ENCODE results near the gene ADSS1. TPM values are rescaled to one million over a fixed set of nuclear protein-coding genes. Genes with fewer than 3 reads are reported as not detected.

The ADSS1 gene
- total RNA-seq, 1 experiment from 2014 or later, result 0.52 TPM

DNA sequence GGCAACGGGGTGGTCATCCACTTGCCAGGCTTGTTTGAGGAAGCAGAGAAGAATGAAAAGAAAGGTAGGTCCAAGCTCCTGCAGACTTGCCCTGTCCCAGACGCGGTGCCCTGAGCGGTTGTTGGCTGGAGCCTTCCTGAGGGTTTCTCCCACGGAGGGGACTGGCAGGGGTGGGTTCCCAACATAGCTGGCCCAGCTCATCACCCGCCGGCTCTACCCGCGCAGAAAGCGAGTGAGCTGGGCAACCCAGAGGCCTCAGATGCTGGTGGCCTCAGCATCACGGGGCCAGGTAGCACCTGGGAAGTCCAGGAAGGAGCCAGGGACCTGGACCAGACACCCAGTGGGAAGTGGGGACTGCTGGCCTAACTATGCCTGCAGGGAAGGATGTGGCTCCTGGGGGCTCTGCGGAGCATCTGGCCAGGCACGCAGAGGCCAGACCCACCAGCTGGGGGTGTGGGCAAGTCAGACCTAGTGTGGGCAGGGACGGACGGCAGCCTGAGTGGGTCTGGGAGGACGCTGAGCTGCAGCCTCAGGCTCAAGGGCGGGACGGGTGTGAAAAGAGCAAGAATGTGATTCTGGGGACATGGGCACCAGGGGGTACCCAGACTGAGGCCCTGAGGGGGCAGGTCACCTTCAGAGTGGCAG lies 14.5 kb downstream of the ADSS1 start:
- Histone ChIP-seq H3K4me3 (ENCODE audit: low read depth, low read length, poor library complexity, severe bottlenecking) (no peak overlapping the region), H3K4me1 (ENCODE audit: insufficient read depth, low read length, poor library complexity, severe bottlenecking) (no peaks in the 10 kb centered on the region), H3K27me3 (replicated peaks; ENCODE audit: insufficient read depth, low read depth, low read length, poor library complexity) (no peaks in the 10 kb centered on the region), H3K36me3 (ENCODE audit: insufficient read depth, low read length, poor library complexity, severe bottlenecking) (no peaks in the 10 kb centered on the region), H3K9me3 (ENCODE audit: low read depth, low read length, poor library complexity, severe bottlenecking) (no peaks in the 10 kb centered on the region), H3K27ac (ENCODE audit: low read depth, low read length, poor library complexity, severe bottlenecking) (no peak overlapping the region)
- BruUV-seq (replicated peaks), result no TSS peak
- no peak for TF ChIP-seq EZH2 (IDR thresholded peaks at IDR 0.05; ENCODE audit: borderline replicate concordance, low read depth, low read length, poor library complexity, severe bottlenecking)
- POLR2A ChIA-PET (ENCODE audit: low non-redundant PET), result no interaction called here
- CTCF ChIA-PET, result no interaction called here
- DNase-seq (ENCODE audit: low spot score), result no peak
- intact Hi-C loops (cut with micrococcal nuclease; ENCODE audit: unreplicated experiment), result no loop called here

DNA sequence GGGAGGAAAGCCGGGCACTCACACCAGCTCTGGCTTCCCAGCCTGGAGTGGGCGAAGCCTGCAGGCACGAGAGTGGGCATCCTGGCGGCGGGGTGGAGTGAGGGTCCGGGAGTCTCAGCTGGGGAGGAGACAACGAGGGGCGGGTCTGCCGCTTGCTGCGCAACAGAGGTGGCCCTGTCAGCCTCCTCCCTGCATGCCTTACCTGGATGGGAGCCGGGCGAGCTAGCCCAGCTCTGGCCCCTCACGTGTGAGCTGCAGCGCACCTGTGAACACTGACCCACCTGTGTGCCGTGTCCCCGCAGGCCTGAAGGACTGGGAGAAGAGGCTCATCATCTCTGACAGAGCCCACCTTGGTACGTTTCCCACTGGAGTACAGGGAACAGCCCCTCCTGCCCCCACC lies 15.0 kb downstream of the ADSS1 start:
- intact Hi-C loops (cut with micrococcal nuclease; ENCODE audit: unreplicated experiment), result no loop called here
- Histone ChIP-seq H3K9me3 (ENCODE audit: low read depth, low read length, poor library complexity, severe bottlenecking) (no peaks in the 10 kb centered on the region), H3K4me3 (ENCODE audit: low read depth, low read length, poor library complexity, severe bottlenecking) (no peak overlapping the region), H3K36me3 (ENCODE audit: insufficient read depth, low read length, poor library complexity, severe bottlenecking) (no peaks in the 10 kb centered on the region), H3K27me3 (replicated peaks; ENCODE audit: insufficient read depth, low read depth, low read length, poor library complexity) (no peaks in the 10 kb centered on the region), H3K27ac (ENCODE audit: low read depth, low read length, poor library complexity, severe bottlenecking) (no peak overlapping the region), H3K4me1 (ENCODE audit: insufficient read depth, low read length, poor library complexity, severe bottlenecking) (no peaks in the 10 kb centered on the region)
- ChIA-PET CTCF (no interaction called here), POLR2A (ENCODE audit: low non-redundant PET) (no interaction called here)
- TF ChIP-seq, protein P1, sequence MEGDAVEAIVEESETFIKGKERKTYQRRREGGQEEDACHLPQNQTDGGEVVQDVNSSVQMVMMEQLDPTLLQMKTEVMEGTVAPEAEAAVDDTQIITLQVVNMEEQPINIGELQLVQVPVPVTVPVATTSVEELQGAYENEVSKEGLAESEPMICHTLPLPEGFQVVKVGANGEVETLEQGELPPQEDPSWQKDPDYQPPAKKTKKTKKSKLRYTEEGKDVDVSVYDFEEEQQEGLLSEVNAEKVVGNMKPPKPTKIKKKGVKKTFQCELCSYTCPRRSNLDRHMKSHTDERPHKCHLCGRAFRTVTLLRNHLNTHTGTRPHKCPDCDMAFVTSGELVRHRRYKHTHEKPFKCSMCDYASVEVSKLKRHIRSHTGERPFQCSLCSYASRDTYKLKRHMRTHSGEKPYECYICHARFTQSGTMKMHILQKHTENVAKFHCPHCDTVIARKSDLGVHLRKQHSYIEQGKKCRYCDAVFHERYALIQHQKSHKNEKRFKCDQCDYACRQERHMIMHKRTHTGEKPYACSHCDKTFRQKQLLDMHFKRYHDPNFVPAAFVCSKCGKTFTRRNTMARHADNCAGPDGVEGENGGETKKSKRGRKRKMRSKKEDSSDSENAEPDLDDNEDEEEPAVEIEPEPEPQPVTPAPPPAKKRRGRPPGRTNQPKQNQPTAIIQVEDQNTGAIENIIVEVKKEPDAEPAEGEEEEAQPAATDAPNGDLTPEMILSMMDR (conservative IDR thresholded peaks at IDR 0.05; ENCODE audit: low read depth, low read length), result no peak
- no peak for TF ChIP-seq EZH2 (IDR thresholded peaks at IDR 0.05; ENCODE audit: borderline replicate concordance, low read depth, low read length, poor library complexity, severe bottlenecking)
- BruUV-seq (replicated peaks), result no TSS peak
- DNase-seq (ENCODE audit: low spot score), result no peak

DNA sequence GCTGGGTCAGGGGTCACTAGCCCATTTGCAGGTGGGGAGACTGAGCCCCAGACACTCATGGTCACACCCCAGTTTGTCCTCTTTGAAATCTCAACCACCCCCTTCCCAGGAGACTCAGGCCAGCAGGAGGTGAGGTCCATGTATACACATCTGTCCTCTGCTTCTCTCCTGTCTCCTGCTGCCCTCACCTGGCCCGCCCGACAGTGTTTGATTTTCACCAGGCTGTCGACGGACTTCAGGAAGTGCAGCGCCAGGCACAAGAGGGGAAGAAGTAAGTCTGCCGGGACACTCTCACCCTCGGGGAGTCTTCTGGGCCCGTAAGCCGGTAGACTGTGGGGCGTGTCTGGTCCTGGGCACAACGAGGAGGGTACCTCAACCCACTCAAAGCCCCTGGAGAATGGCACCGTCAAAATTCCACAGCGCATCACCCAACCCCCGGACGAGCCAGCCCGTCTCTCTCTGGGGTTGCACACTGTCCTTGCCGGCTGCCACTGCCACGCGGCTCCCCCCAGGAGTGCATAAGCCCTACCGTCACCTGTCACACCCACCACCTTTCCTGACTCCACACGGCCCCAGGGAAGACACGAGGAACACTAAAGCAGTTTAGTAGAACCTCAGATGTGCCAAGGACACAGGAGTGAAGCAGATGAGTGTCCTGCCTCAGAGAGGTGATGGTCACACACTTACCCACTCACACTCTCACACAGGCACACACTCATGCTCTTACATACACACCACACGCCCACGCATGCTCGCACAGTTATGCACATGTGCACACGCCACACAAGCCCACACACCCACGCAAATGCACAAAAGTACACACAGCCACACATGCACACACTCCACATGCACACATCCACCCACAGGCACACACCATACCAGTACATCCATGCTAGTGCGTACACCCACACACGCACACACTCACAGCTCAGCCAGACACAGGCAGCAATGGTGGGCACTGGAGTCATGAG lies 15.8 kb downstream of the ADSS1 start:
- Histone ChIP-seq H3K27me3 (replicated peaks; ENCODE audit: insufficient read depth, low read depth, low read length, poor library complexity) (no peaks in the 10 kb centered on the region), H3K4me1 (ENCODE audit: insufficient read depth, low read length, poor library complexity, severe bottlenecking) (no peaks in the 10 kb centered on the region), H3K9me3 (ENCODE audit: low read depth, low read length, poor library complexity, severe bottlenecking) (no peaks in the 10 kb centered on the region), H3K4me3 (ENCODE audit: low read depth, low read length, poor library complexity, severe bottlenecking) (no peak overlapping the region), H3K27ac (ENCODE audit: low read depth, low read length, poor library complexity, severe bottlenecking) (no peak overlapping the region), H3K36me3 (ENCODE audit: insufficient read depth, low read length, poor library complexity, severe bottlenecking) (no peaks in the 10 kb centered on the region)
- POLR2A ChIA-PET (ENCODE audit: low non-redundant PET), result no interaction called here
- intact Hi-C loops (cut with micrococcal nuclease; ENCODE audit: unreplicated experiment), result no loop called here
- CTCF ChIA-PET, result no interaction called here
- DNase-seq (ENCODE audit: low spot score), result no peak
- BruUV-seq (replicated peaks), result no TSS peak
- no peak for TF ChIP-seq EZH2 (IDR thresholded peaks at IDR 0.05; ENCODE audit: borderline replicate concordance, low read depth, low read length, poor library complexity, severe bottlenecking)
- TF ChIP-seq, protein P1 (conservative IDR thresholded peaks at IDR 0.05; ENCODE audit: low read depth, low read length), result no peak
